GM18867 (cell line): ENCODE results near the gene NUDT21.
"Not testable (repeated sequence)": the region's sequence is repeated elsewhere in the genome, so short reads cannot be mapped to it uniquely, and the experiment has no call there.

Experiments
- ATAC-seq: cut with Tn5 transposase; IDR thresholded peaks from one replicate; pipeline ENCODE4 v1.9.1; 2021; ENCODE audit warnings: mild to moderate bottlenecking, moderate library complexity; ENCODE audit not compliant: unreplicated experiment

The NUDT21 gene

GRCh38 chr16:56382459-56382858 lies 68.7 kb downstream of the NUDT21 start:
- no peak for ATAC-seq

- ATAC-seq = not testable (repeated sequence)
Observed at GRCh38 chr16:56380778-56381485, 70.2 kb downstream of the NUDT21 start.
